SK-N-SH (cell line): ENCODE results near the gene DUOX2. TPM values are rescaled to one million over a fixed set of nuclear protein-coding genes. Genes with fewer than 3 reads are reported as not detected.
A peak's percentile ranks its signal among the peaks of the same experiment; 100 is the strongest.
"Not testable (repeated sequence)": the region's sequence is repeated elsewhere in the genome, so short reads cannot be mapped to it uniquely, and the experiment has no call there.

Experiments
- CTCF ChIA-PET: fragments of 300-600, 350-600 bp; formaldehyde crosslinking; extraction: SDS; loops from one replicate; lab custom pipeline; 2021; lab: Yijun Ruan, JAX
- POLR2A ChIA-PET: fragments of 350-600 bp; sonication (Branson Sonifier 250); formaldehyde crosslinking; extraction: SDS; loops from one replicate; lab custom pipeline; 2020; ENCODE audit warnings: antibody characterized with exemption, inconsistent platforms; lab: Yijun Ruan, JAX
- DNase-seq: peaks from one replicate; pipeline ENCODE4 v3.0.0; 2012
- H2AFZ ChIP-seq: fragments of 200-600 bp; sonication (generic); 2 replicates; pipeline ENCODE4 v1.8.1; 2016; ENCODE audit warnings: antibody characterized with exemption, mild to moderate bottlenecking, low read depth
- H3F3A ChIP-seq: fragments of 200-600 bp; sonication (generic); replicated peaks from 2 replicates; pipeline ENCODE3; 2016; ENCODE audit warnings: antibody characterized with exemption, mild to moderate bottlenecking; ENCODE audit not compliant: insufficient read depth
- H3K27ac ChIP-seq, 2 experiments: fragments of 200-500 bp in 1 of 2; fragments of 200-600 bp in 1 of 2; sonication (Bioruptor generic) in 1 of 2; sonication (generic), shearing (Covaris generic) in 1 of 2; 2 replicates each; pipeline versions ENCODE4 v1.5.1 to v1.6.1; 2014 to 2016; ENCODE audit warnings: low read depth in 2 of 2, inconsistent platforms in 1 of 2, low read length in 1 of 2, mild to moderate bottlenecking in 1 of 2, mixed read lengths in 1 of 2
- H3K27me3 ChIP-seq: fragments of 200-600 bp; sonication (generic), shearing (Covaris generic); 2 replicates; pipeline ENCODE4 v1.6.1; 2016; ENCODE audit warnings: mixed run types; ENCODE audit not compliant: insufficient read depth
- H3K36me3 ChIP-seq, 2 experiments: fragments of 200-500 bp in 1 of 2; fragments of 200-600 bp in 1 of 2; sonication (Bioruptor generic) in 1 of 2; sonication (generic) in 1 of 2; replicated peaks in 1 of 2; 2 replicates each; pipeline versions ENCODE3 to v1.5.1; 2014 to 2016; ENCODE audit warnings: low read length in 1 of 2, mild to moderate bottlenecking in 1 of 2; ENCODE audit not compliant: insufficient read depth in 2 of 2, control insufficient read depth in 1 of 2
- H3K4me1 ChIP-seq, 2 experiments: fragments of 200-500 bp in 1 of 2; fragments of 200-600 bp in 1 of 2; sonication (Bioruptor generic) in 1 of 2; sonication (generic), shearing (Covaris generic) in 1 of 2; 2 replicates each; pipeline versions ENCODE4 v1.5.1 to v1.6.1; 2014 to 2016; ENCODE audit warnings: low read depth in 1 of 2, low read length in 1 of 2, mixed run types in 1 of 2; ENCODE audit not compliant: insufficient read depth in 2 of 2, control insufficient read depth in 1 of 2
- H3K4me2 ChIP-seq: fragments of 200-600 bp; sonication (generic), shearing (Covaris generic); 2 replicates; pipeline ENCODE4 v1.6.1; 2017; ENCODE audit warnings: mixed run types
- H3K4me3 ChIP-seq, 2 experiments: fragments of 200-500 bp in 1 of 2; fragments of 200-600 bp in 1 of 2; sonication (Bioruptor generic) in 1 of 2; sonication (generic), shearing (Covaris generic) in 1 of 2; 2 replicates each; pipeline versions ENCODE4 v1.5.1 to v1.8.1; 2014 to 2016; ENCODE audit warnings: low read depth in 2 of 2, inconsistent platforms in 1 of 2, low read length in 1 of 2, mild to moderate bottlenecking in 1 of 2, mixed read lengths in 1 of 2, moderate library complexity in 1 of 2
- H3K79me2 ChIP-seq: fragments of 200-600 bp; sonication (generic); 2 replicates; pipeline ENCODE4 v1.8.1; 2017; ENCODE audit warnings: mild to moderate bottlenecking; ENCODE audit not compliant: insufficient read depth
- H3K9ac ChIP-seq: fragments of 200-600 bp; sonication (generic); 2 replicates; pipeline ENCODE4 v1.6.1; 2017; ENCODE audit warnings: mixed run types
- H3K9me2 ChIP-seq: fragments of 200-600 bp; sonication (generic); 2 replicates; pipeline ENCODE4 v1.6.1; 2017; ENCODE audit warnings: mixed run types
- H3K9me3 ChIP-seq: fragments of 200-600 bp; sonication (generic); 2 replicates; pipeline ENCODE4 v1.6.1; 2017; ENCODE audit warnings: mixed run types, mild to moderate bottlenecking, moderate library complexity
- H4K20me1 ChIP-seq: fragments of 200-600 bp; sonication (generic); 2 replicates; pipeline ENCODE4 v1.6.1; 2017; ENCODE audit warnings: mild to moderate bottlenecking, mixed run types; ENCODE audit not compliant: insufficient read depth
- EP300 ChIP-seq, 2 experiments: IDR thresholded peaks; 2 replicates each; pipeline versions ENCODE4 v1.4.0 to v1.6.1; 2012; ENCODE audit warnings: borderline replicate concordance in 1 of 2, low read depth in 1 of 2, low read length in 1 of 2
- FOXJ3 ChIP-seq: sonication (generic); formaldehyde crosslinking; IDR thresholded peaks from 2 replicates; pipeline ENCODE4 v1.5.1; 2020; ENCODE audit warnings: mild to moderate bottlenecking, missing genetic modification reagents
- GATA2 ChIP-seq: sonication (generic); formaldehyde crosslinking; IDR thresholded peaks from 2 replicates; pipeline ENCODE4 v1.5.0; 2020; ENCODE audit warnings: mild to moderate bottlenecking, missing genetic modification reagents
- WGBS: methylation state at CpG from one replicate; pipeline ENCODE4 v1.1.6; 2017; ENCODE audit warnings: low lambda C conversion rate; 5-methylcytosine and 5-hydroxymethylcytosine counted together
- polyA plus RNA-seq, 3 experiments: library from polyadenylated mRNA; depleted of rRNA; stranded (reverse); fragments of >200 nt; gene quantifications; 2 replicates each; pipeline ENCODE4 v1.2.3, GENCODE V29; 2012

DUOX2 gene
- polyA plus RNA-seq, 1 of the 3 experiments (the other 2 are of a cell fraction): not detected

- Histone ChIP-seq H3K4me1 (peaks cover 0 to 15% of the 10 kb centered on the region in 2 experiments; a peak in 1 of 4 replicates), H3K27ac (peak overlapping the region in 1 of 2 experiments; percentile 53; a peak in 2 of 4 replicates)
- H3K9me3 ChIP-seq, H3K4me3 ChIP-seq, H3F3A ChIP-seq, H3K4me2 ChIP-seq, POLR2A ChIA-PET, H4K20me1 ChIP-seq, H3K9me2 ChIP-seq, H3K27me3 ChIP-seq, H3K36me3 ChIP-seq, H2AFZ ChIP-seq, H3K9ac ChIP-seq, DNase-seq, H3K79me2 ChIP-seq: not testable (repeated sequence)
- 32% methylated on average over 2 of the region's 2 CpGs for WGBS
- peak; percentile 52; the same call in 1 of the 2 replicates for TF ChIP-seq FOXJ3 (CRISPR knock-in tag)
- TF ChIP-seq GATA2 (CRISPR knock-in tag): peak; percentile 60
- peak in 1 of 2 experiments; percentile 34; a peak in 1 of 4 replicates for TF ChIP-seq EP300 (IDR thresholded peaks at IDR 0.05; ENCODE audit: borderline replicate concordance in 1 of 2, low read depth in 1 of 2, low read length in 1 of 2)
- CTCF ChIA-PET: interaction anchor here (1.0 to 1.1 kb wide), 2 partner anchors 41 to 85 kb away, joined by 3 read pairs; no protein-coding TSS in a partner anchor
These were observed 36.6 kb downstream of the DUOX2 start for GRCh38 chr15:45077391-45077790.

- H4K20me1 ChIP-seq, H3K4me2 ChIP-seq, CTCF ChIA-PET, H3K27me3 ChIP-seq, H3K27ac ChIP-seq, H3K79me2 ChIP-seq, H3K36me3 ChIP-seq, H2AFZ ChIP-seq, DNase-seq, H3F3A ChIP-seq, H3K4me1 ChIP-seq, H3K4me3 ChIP-seq, H3K9me2 ChIP-seq, H3K9me3 ChIP-seq, H3K9ac ChIP-seq, POLR2A ChIA-PET: not testable (repeated sequence)
- 100% methylated on average over 1 of the region's 9 CpGs for WGBS
These were observed 38.3 kb downstream of the DUOX2 start for GRCh38 chr15:45075440-45076320.

- H3K9ac ChIP-seq, H3K27ac ChIP-seq, H3F3A ChIP-seq, H2AFZ ChIP-seq, H4K20me1 ChIP-seq, H3K4me1 ChIP-seq, POLR2A ChIA-PET, DNase-seq, H3K9me3 ChIP-seq, H3K4me3 ChIP-seq, CTCF ChIA-PET, H3K27me3 ChIP-seq, H3K9me2 ChIP-seq, H3K4me2 ChIP-seq, H3K36me3 ChIP-seq, H3K79me2 ChIP-seq: not testable (repeated sequence)
These were observed 40.4 kb downstream of the DUOX2 start for GRCh38 chr15:45073602-45074001.

- H3F3A ChIP-seq, DNase-seq, H3K36me3 ChIP-seq, H3K27ac ChIP-seq, H3K4me2 ChIP-seq, H3K9ac ChIP-seq, H3K79me2 ChIP-seq, CTCF ChIA-PET, H3K4me1 ChIP-seq, H3K27me3 ChIP-seq, H3K4me3 ChIP-seq, POLR2A ChIA-PET, H4K20me1 ChIP-seq, H3K9me2 ChIP-seq, H3K9me3 ChIP-seq, H2AFZ ChIP-seq: not testable (repeated sequence)
- 86% methylated on average over 3 of the region's 6 CpGs for WGBS
These were observed 44.0 kb downstream of the DUOX2 start for GRCh38 chr15:45069942-45070360.
